ENCODE data around the gene RBM6. TPM values are rescaled to one million over a fixed set of nuclear protein-coding genes. Genes with fewer than 3 reads are reported as not detected.

The RBM6 gene
- total RNA-seq, 1 donor from 2014 or later: 71.5 TPM

GRCh38 chr3:49952924-49953323 is 13.0 kb downstream of the RBM6 start:
- Histone ChIP-seq H3K27ac (no peak overlapping the region), H3K4me3 (no peak overlapping the region), H3K27me3 (no peaks in the 10 kb centered on the region), H3K4me1 (peaks cover 19% of the 10 kb centered on the region), H3K9me3 (no peaks in the 10 kb centered on the region), H3K36me3 (no peaks in the 10 kb centered on the region)
- TF ChIP-seq CTCF (IDR thresholded peaks at IDR 0.05) (no peak), POLR2A (IDR thresholded peaks at IDR 0.05) (no peak), POLR2AphosphoS5 (IDR thresholded peaks at IDR 0.05; ENCODE audit: insufficient read depth in 1 of 2, low read depth in 1 of 2) (no peak)
- intact Hi-C loops (cut with DNase I): no loop called here
- no peak for DNase-seq (ENCODE audit: extremely low spot score in 2 of 2)

GRCh38 chr3:49955636-49956035 is 15.7 kb downstream of the RBM6 start:
- Histone ChIP-seq H3K4me3 (no peak overlapping the region), H3K27me3 (no peaks in the 10 kb centered on the region), H3K36me3 (no peaks in the 10 kb centered on the region), H3K9me3 (no peaks in the 10 kb centered on the region), H3K27ac (no peak overlapping the region), H3K4me1 (peaks cover 14% of the 10 kb centered on the region)
- no peak for DNase-seq (ENCODE audit: extremely low spot score in 2 of 2)
- intact Hi-C loops (cut with DNase I): no loop called here
- TF ChIP-seq CTCF (IDR thresholded peaks at IDR 0.05) (no peak), POLR2A (IDR thresholded peaks at IDR 0.05) (no peak), POLR2AphosphoS5 (IDR thresholded peaks at IDR 0.05; ENCODE audit: insufficient read depth in 1 of 2, low read depth in 1 of 2) (no peak)

- Histone ChIP-seq H3K27me3 (no peaks in the 10 kb centered on the region), H3K27ac (no peak overlapping the region), H3K4me1 (peaks cover 8% of the 10 kb centered on the region), H3K36me3 (peaks cover 0 to 11% of the 10 kb centered on the region in 2 donors), H3K4me3 (no peak overlapping the region), H3K9me3 (no peaks in the 10 kb centered on the region)
- no peak for DNase-seq (ENCODE audit: extremely low spot score in 2 of 2)
- no peak for TF ChIP-seq CTCF (IDR thresholded peaks at IDR 0.05)
- no peak for TF ChIP-seq POLR2A (IDR thresholded peaks at IDR 0.05)
- TF ChIP-seq POLR2AphosphoS5 (IDR thresholded peaks at IDR 0.05; ENCODE audit: insufficient read depth in 1 of 2, low read depth in 1 of 2): no peak
- intact Hi-C loops (cut with DNase I): no loop called here
Measured at GRCh38 chr3:49966233-49966942, 26.4 kb downstream of the RBM6 start.

GRCh38 chr3:49967291-49967690 is 27.3 kb downstream of the RBM6 start:
- DNase-seq (ENCODE audit: extremely low spot score in 2 of 2): no peak
- H3K4me1 ChIP-seq: peaks cover 7% of the 10 kb centered on the region
- H3K27me3 ChIP-seq: no peaks in the 10 kb centered on the region
- H3K9me3 ChIP-seq: no peaks in the 10 kb centered on the region
- intact Hi-C loops (cut with DNase I): no loop called here
- no peak overlapping the region for H3K27ac ChIP-seq
- H3K36me3 ChIP-seq: peaks cover 0 to 15% of the 10 kb centered on the region in 2 donors
- H3K4me3 ChIP-seq: no peak overlapping the region
- TF ChIP-seq POLR2AphosphoS5 (IDR thresholded peaks at IDR 0.05; ENCODE audit: insufficient read depth in 1 of 2, low read depth in 1 of 2) (no peak), POLR2A (IDR thresholded peaks at IDR 0.05) (no peak), CTCF (IDR thresholded peaks at IDR 0.05) (no peak)

- no peaks in the 10 kb centered on the region for H3K27me3 ChIP-seq
- peaks cover 0 to 25% of the 10 kb centered on the region in 2 donors for H3K36me3 ChIP-seq
- TF ChIP-seq POLR2A (IDR thresholded peaks at IDR 0.05): no peak
- TF ChIP-seq CTCF (IDR thresholded peaks at IDR 0.05): no peak
- TF ChIP-seq POLR2AphosphoS5 (IDR thresholded peaks at IDR 0.05; ENCODE audit: insufficient read depth in 1 of 2, low read depth in 1 of 2): no peak
- intact Hi-C loops (cut with DNase I): no loop called here
- no peak for DNase-seq (ENCODE audit: extremely low spot score in 2 of 2)
- H3K4me1 ChIP-seq: peaks cover 7% of the 10 kb centered on the region
- H3K4me3 ChIP-seq: no peak overlapping the region
- no peak overlapping the region for H3K27ac ChIP-seq
- no peaks in the 10 kb centered on the region for H3K9me3 ChIP-seq
Measured at GRCh38 chr3:49968346-49968745, 28.4 kb downstream of the RBM6 start.

All from vagina (tissue), 2 donors.